ENCODE results near the gene COG6. TPM values are rescaled to one million over a fixed set of nuclear protein-coding genes. Genes with fewer than 3 reads are reported as not detected.

Gene COG6
- total and polyA plus RNA-seq, 10 of the 15 experiments (the other 5 are each of a cell fraction or from before 2014, with no cell fraction given), result 4.5 to 29.8 (median 12.6) TPM

- TF ChIP-seq ZBTB40 (IDR thresholded peaks at IDR 0.05; ENCODE audit: borderline replicate concordance) (no peak), CREM (IDR thresholded peaks at IDR 0.05; ENCODE audit: low read depth) (no peak), ATF7 (IDR thresholded peaks at IDR 0.05; ENCODE audit: low read depth) (no peak), IRF4 (IDR thresholded peaks at IDR 0.05; ENCODE audit: low read depth, low read length) (no peak), CHD2 (IDR thresholded peaks at IDR 0.05; ENCODE audit: borderline replicate concordance, low read depth, low read length) (no peak), NFYB (IDR thresholded peaks at IDR 0.05; ENCODE audit: insufficient read depth, low read depth, low read length) (no peak)
Observed at GRCh38 chr13:39641645-39642044, 13.8 kb upstream of the COG6 start (continued).

- no peaks in the 10 kb centered on the region for H3K9me3 ChIP-seq (replicated peaks; ENCODE audit: control insufficient read depth, insufficient read depth, low read length)
- no peaks in the 10 kb centered on the region for H3K27me3 ChIP-seq (replicated peaks in 1 of 2; ENCODE audit: control insufficient read depth in 2 of 2, insufficient read depth in 2 of 2, low read length in 1 of 2)
- no peak overlapping the region for H2AFZ ChIP-seq (ENCODE audit: control insufficient read depth, low read depth, low read length)
- SMC1A ChIA-PET (ENCODE audit: uncharacterized antibody, unreplicated experiment), result interaction anchor here (0.6 to 1.2 kb wide), 2 partner anchors 9 to 18 kb away, joined by 3 read pairs; partner anchors contain the start of gene COG6
- FAIRE-seq, result no peak
- no peak for DNase-seq (ENCODE audit: low read depth, low spot score)
- CTCF ChIA-PET, result no interaction called here
- RAD21 ChIA-PET (ENCODE audit: unreplicated experiment), result no interaction called here
- BruUV-seq (replicated peaks), result no TSS peak
- ATAC-seq, result no peak
- no peaks in the 10 kb centered on the region for H3K79me2 ChIP-seq (ENCODE audit: control insufficient read depth, insufficient read depth, low read length)
- POLR2A ChIA-PET, result no interaction called here
- in situ Hi-C loops (cut with MboI), result no loop called here
- H3K4me3 ChIP-seq, result no peak overlapping the region
- WGBS (ENCODE audit: insufficient coverage, insufficient replicate concordance, low lambda C conversion rate, missing lambda C conversion rate), result 47% methylated on average over 4 of the region's 4 CpGs
- intact Hi-C loops (cut with micrococcal nuclease; ENCODE audit: unreplicated experiment), result no loop called here
- TF ChIP-seq ZNF384 (IDR thresholded peaks at IDR 0.05; ENCODE audit: borderline replicate concordance, low read depth, low read length), result no peak
- TF ChIP-seq SPI1 (IDR thresholded peaks at IDR 0.05; ENCODE audit: borderline replicate concordance, insufficient read depth, low read depth, low read length), result no peak
- no peak for TF ChIP-seq ZBTB33 (IDR thresholded peaks at IDR 0.05)
- TF ChIP-seq SMAD1 (IDR thresholded peaks at IDR 0.05; ENCODE audit: low read depth, partially characterized antibody), result no peak
- TF ChIP-seq RB1 (IDR thresholded peaks at IDR 0.05; ENCODE audit: borderline replicate concordance), result no peak
- no peak for TF ChIP-seq SP1 (IDR thresholded peaks at IDR 0.05; ENCODE audit: low read depth, low read length)
- no peaks in the 10 kb centered on the region for H3K4me1 ChIP-seq (ENCODE audit: control insufficient read depth, insufficient read depth, low read length)
- H3K4me2 ChIP-seq (ENCODE audit: control insufficient read depth, insufficient read depth), result no peak overlapping the region
- H3K9ac ChIP-seq (ENCODE audit: control insufficient read depth, insufficient read depth, low read length), result no peak overlapping the region
- no peaks in the 10 kb centered on the region for H3K36me3 ChIP-seq (ENCODE audit: control insufficient read depth in 2 of 2, insufficient read depth in 2 of 2, low read length in 1 of 2)
- no peak overlapping the region for H3K27ac ChIP-seq (ENCODE audit: control insufficient read depth, insufficient read depth)
- no peaks in the 10 kb centered on the region for H4K20me1 ChIP-seq (ENCODE audit: control insufficient read depth, insufficient read depth)
Observed at GRCh38 chr13:39646122-39646521, 9.3 kb upstream of the COG6 start.

Data from GM12878 (cell line).